ENCODE results near the gene MAP2K5. TPM values are rescaled to one million over a fixed set of nuclear protein-coding genes. Genes with fewer than 3 reads are reported as not detected.

The MAP2K5 gene
- total RNA-seq, 1 experiment from 2014 or later = 15.0 TPM

GRCh38 chr15:67794832-67795574 is 252.5 kb downstream of the MAP2K5 start:
- H3K27me3 ChIP-seq (ENCODE audit: insufficient read depth, low read length) = no peaks in the 10 kb centered on the region
- WGBS (ENCODE audit: extremely low coverage, insufficient read length, low lambda C conversion rate) = no CpG with 5 or more reads among the region's 4 CpGs

More at GRCh38 chr15:67794832-67795574, 252.5 kb downstream of the MAP2K5 start:
- Mint-ChIP-seq H3K36me3 (ENCODE audit: insufficient read depth in 1 of 3, low read depth in 3 of 3) (peaks cover 0 to 16% (median 15%) of the 10 kb centered on the region in 3 experiments; a peak in 5 of 7 replicates), H3K4me1 (peaks cover 34 to 36% of the 10 kb centered on the region in 2 experiments), H3K9me3 (peaks cover 7 to 8% of the 10 kb centered on the region in 2 experiments; a peak in 3 of 5 replicates), H3K27me3 (ENCODE audit: low read depth) (no peaks in the 10 kb centered on the region; the same call in 1 of the 2 replicates), H3K27ac (no peak overlapping the region), H3K4me3 (no peak overlapping the region; a peak in 1 of 5 replicates)
- H3K27ac ChIP-seq (ENCODE audit: insufficient read length, low read depth, low read length) = no peak overlapping the region
- H3K18ac ChIP-seq (ENCODE audit: insufficient read length, low read depth, low read length) = no peak overlapping the region
- no peak overlapping the region for H3K9ac ChIP-seq (ENCODE audit: extremely low read depth, insufficient read length, low read length)
- no peak overlapping the region for H3K56ac ChIP-seq (ENCODE audit: insufficient read length, low read depth, low read length)
- no peaks in the 10 kb centered on the region for H3K79me2 ChIP-seq (ENCODE audit: insufficient read depth, low read length)
- no peaks in the 10 kb centered on the region for H3K9me3 ChIP-seq (ENCODE audit: control insufficient read depth, low read depth, low read length)
- no peak overlapping the region for H3T11ph ChIP-seq (ENCODE audit: low read length)
- no peak overlapping the region for H3K14ac ChIP-seq (ENCODE audit: insufficient read depth, low read length)
- H3K4ac ChIP-seq (ENCODE audit: low read depth, low read length) = no peak overlapping the region
- H2BK12ac ChIP-seq (ENCODE audit: insufficient read length, low read depth, low read length) = no peak overlapping the region
- H2BK15ac ChIP-seq (ENCODE audit: low read depth, low read length) = no peak overlapping the region
- no peak overlapping the region for H2BK20ac ChIP-seq (ENCODE audit: low read depth, low read length, poor library complexity, severe bottlenecking)
- no peaks in the 10 kb centered on the region for H4K20me1 ChIP-seq (ENCODE audit: control insufficient read depth, insufficient read depth, insufficient read length)
- H3K4me1 ChIP-seq (ENCODE audit: insufficient read depth, low read length) = peaks cover 16% of the 10 kb centered on the region
- H4K5ac ChIP-seq (ENCODE audit: insufficient read length, low read depth, low read length) = no peak overlapping the region
- H2AFZ ChIP-seq (ENCODE audit: low read length) = no peak overlapping the region
- no peak overlapping the region for H4K8ac ChIP-seq (replicated peaks; ENCODE audit: insufficient read length, low read depth, low read length)
- H3K4me2 ChIP-seq (ENCODE audit: insufficient read depth, insufficient read length, low read length) = no peak overlapping the region
- no peak overlapping the region for H2BK120ac ChIP-seq (ENCODE audit: low read depth, low read length, poor library complexity, severe bottlenecking)
- H2BK5ac ChIP-seq (ENCODE audit: insufficient read length, low read length) = no peak overlapping the region
- no peaks in the 10 kb centered on the region for H3K23me2 ChIP-seq (ENCODE audit: insufficient read length, low read depth, low read length, poor library complexity, severe bottlenecking)
- H3K79me1 ChIP-seq (ENCODE audit: insufficient read depth, low read depth, low read length, poor library complexity, severe bottlenecking) = no peaks in the 10 kb centered on the region
- H2AK5ac ChIP-seq (ENCODE audit: insufficient read length, low read length) = no peak overlapping the region
- H4K91ac ChIP-seq (ENCODE audit: insufficient read length, low read depth, low read length) = no peak overlapping the region
- no peak overlapping the region for H3K23ac ChIP-seq (ENCODE audit: insufficient read length, low read depth, low read length)
- DNase-seq = no peak
- TF ChIP-seq CTCF (conservative IDR thresholded peaks at IDR 0.05) = no peak
